ENCODE data around the gene EPM2AIP1.
A peak's percentile ranks its signal among the peaks of the same experiment; 100 is the strongest.

Gene EPM2AIP1

GRCh38 chr3:37028329-37028728, 35.4 kb upstream of the EPM2AIP1 start:
- H3K27me3 ChIP-seq (ENCODE audit: insufficient read depth, low read length) = no peaks in the 10 kb centered on the region
- no peak overlapping the region for H3K9ac ChIP-seq (ENCODE audit: low read depth, low read length)
- no peaks in the 10 kb centered on the region for H3K4me1 ChIP-seq (ENCODE audit: insufficient read depth, low read length)
- no peaks in the 10 kb centered on the region for H3K9me3 ChIP-seq (ENCODE audit: insufficient read depth, low read depth, low read length)
- H3K27ac ChIP-seq (ENCODE audit: low read length) = no peak overlapping the region
- peaks cover 93% of the 10 kb centered on the region for H3K36me3 ChIP-seq (ENCODE audit: insufficient read depth, low read depth, low read length)
- no peak overlapping the region for H3K4me3 ChIP-seq (ENCODE audit: low read length)

GRCh38 chr3:37026851-37027250, 33.9 kb upstream of the EPM2AIP1 start:
- no peaks in the 10 kb centered on the region for H3K9me3 ChIP-seq (ENCODE audit: insufficient read depth, low read depth, low read length)
- no peak overlapping the region for H3K4me3 ChIP-seq (ENCODE audit: low read length)
- no peak overlapping the region for H3K27ac ChIP-seq (ENCODE audit: low read length)
- peaks cover 93% of the 10 kb centered on the region for H3K36me3 ChIP-seq (ENCODE audit: insufficient read depth, low read depth, low read length)
- no peak overlapping the region for H3K9ac ChIP-seq (ENCODE audit: low read depth, low read length)
- H3K4me1 ChIP-seq (ENCODE audit: insufficient read depth, low read length) = no peaks in the 10 kb centered on the region
- H3K27me3 ChIP-seq (ENCODE audit: insufficient read depth, low read length) = no peaks in the 10 kb centered on the region

GRCh38 chr3:37025561-37026335, 32.8 kb upstream of the EPM2AIP1 start:
- H3K36me3 ChIP-seq (ENCODE audit: insufficient read depth, low read depth, low read length) = peaks cover 93% of the 10 kb centered on the region
- H3K4me1 ChIP-seq (ENCODE audit: insufficient read depth, low read length) = no peaks in the 10 kb centered on the region
- H3K9me3 ChIP-seq (ENCODE audit: insufficient read depth, low read depth, low read length) = no peaks in the 10 kb centered on the region
- no peak overlapping the region for H3K9ac ChIP-seq (ENCODE audit: low read depth, low read length)
- no peaks in the 10 kb centered on the region for H3K27me3 ChIP-seq (ENCODE audit: insufficient read depth, low read length)
- H3K27ac ChIP-seq (ENCODE audit: low read length) = no peak overlapping the region
- H3K4me3 ChIP-seq (ENCODE audit: low read length) = no peak overlapping the region

- no peak overlapping the region for H3K4me3 ChIP-seq (ENCODE audit: low read length)
- peaks cover 93% of the 10 kb centered on the region for H3K36me3 ChIP-seq (ENCODE audit: insufficient read depth, low read depth, low read length)
- H3K27me3 ChIP-seq (ENCODE audit: insufficient read depth, low read length) = no peaks in the 10 kb centered on the region
- H3K4me1 ChIP-seq (ENCODE audit: insufficient read depth, low read length) = no peaks in the 10 kb centered on the region
- H3K9me3 ChIP-seq (ENCODE audit: insufficient read depth, low read depth, low read length) = no peaks in the 10 kb centered on the region
- H3K9ac ChIP-seq (ENCODE audit: low read depth, low read length) = no peak overlapping the region
- no peak overlapping the region for H3K27ac ChIP-seq (ENCODE audit: low read length)
Observed at GRCh38 chr3:37024820-37025405, 32.0 kb upstream of the EPM2AIP1 start.

GRCh38 chr3:37024092-37024491, 31.2 kb upstream of the EPM2AIP1 start:
- H3K27me3 ChIP-seq (ENCODE audit: insufficient read depth, low read length) = no peaks in the 10 kb centered on the region
- no peaks in the 10 kb centered on the region for H3K9me3 ChIP-seq (ENCODE audit: insufficient read depth, low read depth, low read length)
- no peak overlapping the region for H3K4me3 ChIP-seq (ENCODE audit: low read length)
- peaks cover 93% of the 10 kb centered on the region for H3K36me3 ChIP-seq (ENCODE audit: insufficient read depth, low read depth, low read length)
- no peak overlapping the region for H3K27ac ChIP-seq (ENCODE audit: low read length)
- H3K9ac ChIP-seq (ENCODE audit: low read depth, low read length) = no peak overlapping the region
- no peaks in the 10 kb centered on the region for H3K4me1 ChIP-seq (ENCODE audit: insufficient read depth, low read length)

GRCh38 chr3:37017683-37018082, 24.8 kb upstream of the EPM2AIP1 start:
- Histone ChIP-seq H3K36me3 (ENCODE audit: insufficient read depth, low read depth, low read length) (peaks cover 94% of the 10 kb centered on the region), H3K4me3 (ENCODE audit: low read length) (no peak overlapping the region), H3K9ac (ENCODE audit: low read depth, low read length) (no peak overlapping the region), H3K27me3 (ENCODE audit: insufficient read depth, low read length) (no peaks in the 10 kb centered on the region), H3K9me3 (ENCODE audit: insufficient read depth, low read depth, low read length) (no peaks in the 10 kb centered on the region), H3K4me1 (ENCODE audit: insufficient read depth, low read length) (no peaks in the 10 kb centered on the region), H3K27ac (ENCODE audit: low read length) (no peak overlapping the region)

GRCh38 chr3:37016903-37017302, 24.0 kb upstream of the EPM2AIP1 start:
- Histone ChIP-seq H3K4me1 (ENCODE audit: insufficient read depth, low read length) (no peaks in the 10 kb centered on the region), H3K27me3 (ENCODE audit: insufficient read depth, low read length) (no peaks in the 10 kb centered on the region), H3K4me3 (ENCODE audit: low read length) (no peak overlapping the region), H3K27ac (ENCODE audit: low read length) (no peak overlapping the region), H3K36me3 (ENCODE audit: insufficient read depth, low read depth, low read length) (peaks cover 94% of the 10 kb centered on the region), H3K9ac (ENCODE audit: low read depth, low read length) (no peak overlapping the region), H3K9me3 (ENCODE audit: insufficient read depth, low read depth, low read length) (no peaks in the 10 kb centered on the region)

- no peaks in the 10 kb centered on the region for H3K4me1 ChIP-seq (ENCODE audit: insufficient read depth, low read length)
- H3K27me3 ChIP-seq (ENCODE audit: insufficient read depth, low read length) = no peaks in the 10 kb centered on the region
- no peak overlapping the region for H3K9ac ChIP-seq (ENCODE audit: low read depth, low read length)
- no peaks in the 10 kb centered on the region for H3K9me3 ChIP-seq (ENCODE audit: insufficient read depth, low read depth, low read length)
- H3K27ac ChIP-seq (ENCODE audit: low read length) = no peak overlapping the region
- H3K4me3 ChIP-seq (ENCODE audit: low read length) = no peak overlapping the region
- H3K36me3 ChIP-seq (ENCODE audit: insufficient read depth, low read depth, low read length) = peaks cover 92% of the 10 kb centered on the region
Observed at GRCh38 chr3:37015642-37016041, 22.7 kb upstream of the EPM2AIP1 start.

- no peak overlapping the region for H3K4me3 ChIP-seq (ENCODE audit: low read length)
- H3K9me3 ChIP-seq (ENCODE audit: insufficient read depth, low read depth, low read length) = no peaks in the 10 kb centered on the region
- H3K9ac ChIP-seq (ENCODE audit: low read depth, low read length) = no peak overlapping the region
- H3K36me3 ChIP-seq (ENCODE audit: insufficient read depth, low read depth, low read length) = peaks cover 82% of the 10 kb centered on the region
- no peaks in the 10 kb centered on the region for H3K4me1 ChIP-seq (ENCODE audit: insufficient read depth, low read length)
- no peaks in the 10 kb centered on the region for H3K27me3 ChIP-seq (ENCODE audit: insufficient read depth, low read length)
- H3K27ac ChIP-seq (ENCODE audit: low read length) = no peak overlapping the region
Observed at GRCh38 chr3:37014620-37015019, 21.7 kb upstream of the EPM2AIP1 start.

GRCh38 chr3:36993326-36994283, 674 bp upstream of the EPM2AIP1 start, which contains the start of gene MLH1:
Gene MLH1, plus strand, starts transcription at chr3:36993518. Its CDS starts 30 bp downstream, at chr3:36993548.
- peaks cover 57% of the 10 kb centered on the region for H3K36me3 ChIP-seq (ENCODE audit: insufficient read depth, low read depth, low read length)
- H3K9me3 ChIP-seq (ENCODE audit: insufficient read depth, low read depth, low read length) = no peaks in the 10 kb centered on the region
- no peaks in the 10 kb centered on the region for H3K27me3 ChIP-seq (ENCODE audit: insufficient read depth, low read length)
- H3K27ac ChIP-seq (ENCODE audit: low read length) = peak within 1 kb of the TSS; percentile 98
- peaks cover 21% of the 10 kb centered on the region; the same call in 1 of the 2 replicates for H3K4me1 ChIP-seq (ENCODE audit: insufficient read depth, low read length)
- H3K4me3 ChIP-seq (ENCODE audit: low read length) = peak within 1 kb of the TSS; percentile 95
- peak within 1 kb of the TSS; percentile 96 for H3K9ac ChIP-seq (ENCODE audit: low read depth, low read length)

- Histone ChIP-seq H3K27me3 (ENCODE audit: insufficient read depth, low read length) (no peaks in the 10 kb centered on the region), H3K36me3 (ENCODE audit: insufficient read depth, low read depth, low read length) (peaks cover 55% of the 10 kb centered on the region), H3K9me3 (ENCODE audit: insufficient read depth, low read depth, low read length) (no peaks in the 10 kb centered on the region), H3K27ac (ENCODE audit: low read length) (peak overlapping the region; percentile 98), H3K4me3 (ENCODE audit: low read length) (peak overlapping the region; percentile 77), H3K4me1 (ENCODE audit: insufficient read depth, low read length) (peaks cover 21% of the 10 kb centered on the region; the same call in 1 of the 2 replicates), H3K9ac (ENCODE audit: low read depth, low read length) (peak overlapping the region; percentile 89)
Observed at GRCh38 chr3:36991923-36992805, 767 bp downstream of the EPM2AIP1 start.
